ENCODE data around the gene UCN.
"Not testable (repeated sequence)": the region's sequence is repeated elsewhere in the genome, so short reads cannot be mapped to it uniquely, and the experiment has no call there.

UCN gene, protein sequence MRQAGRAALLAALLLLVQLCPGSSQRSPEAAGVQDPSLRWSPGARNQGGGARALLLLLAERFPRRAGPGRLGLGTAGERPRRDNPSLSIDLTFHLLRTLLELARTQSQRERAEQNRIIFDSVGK

GRCh38 chr2:27308359-27308881 lies at the start of gene UCN:
UCN (minus strand) TSS chr2:27308445; CDS start chr2:27307895, 550 bp downstream.
- no peak for DNase-seq

GRCh38 chr2:27356382-27357181 lies 48.3 kb upstream of the UCN start, which contains the start of gene GTF3C2:
GTF3C2 (minus strand) TSS chr2:27356764; CDS start chr2:27343554, 13,210 bp downstream.
- peak; percentile 92 for DNase-seq

DNA sequence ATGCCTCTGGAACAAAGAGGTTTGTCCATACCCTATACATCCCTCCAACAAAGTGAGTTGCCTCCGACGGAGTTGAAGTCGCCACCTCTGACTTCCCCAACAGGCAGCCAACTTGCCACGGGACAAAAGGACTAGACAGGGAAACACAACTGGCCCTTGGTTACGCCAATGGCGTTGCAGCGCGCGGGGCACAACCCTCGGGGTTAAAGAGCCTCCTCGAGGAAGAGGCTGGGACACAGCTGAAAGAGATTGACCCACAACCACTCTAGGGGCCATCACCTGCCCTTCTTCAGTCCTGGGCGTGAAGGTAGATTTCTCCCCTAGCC lies 47.8 kb upstream of the UCN start:
- DNase-seq: no peak

- no peak for DNase-seq
These were observed 46.3 kb upstream of the UCN start for GRCh38 chr2:27354597-27354927.

DNA sequence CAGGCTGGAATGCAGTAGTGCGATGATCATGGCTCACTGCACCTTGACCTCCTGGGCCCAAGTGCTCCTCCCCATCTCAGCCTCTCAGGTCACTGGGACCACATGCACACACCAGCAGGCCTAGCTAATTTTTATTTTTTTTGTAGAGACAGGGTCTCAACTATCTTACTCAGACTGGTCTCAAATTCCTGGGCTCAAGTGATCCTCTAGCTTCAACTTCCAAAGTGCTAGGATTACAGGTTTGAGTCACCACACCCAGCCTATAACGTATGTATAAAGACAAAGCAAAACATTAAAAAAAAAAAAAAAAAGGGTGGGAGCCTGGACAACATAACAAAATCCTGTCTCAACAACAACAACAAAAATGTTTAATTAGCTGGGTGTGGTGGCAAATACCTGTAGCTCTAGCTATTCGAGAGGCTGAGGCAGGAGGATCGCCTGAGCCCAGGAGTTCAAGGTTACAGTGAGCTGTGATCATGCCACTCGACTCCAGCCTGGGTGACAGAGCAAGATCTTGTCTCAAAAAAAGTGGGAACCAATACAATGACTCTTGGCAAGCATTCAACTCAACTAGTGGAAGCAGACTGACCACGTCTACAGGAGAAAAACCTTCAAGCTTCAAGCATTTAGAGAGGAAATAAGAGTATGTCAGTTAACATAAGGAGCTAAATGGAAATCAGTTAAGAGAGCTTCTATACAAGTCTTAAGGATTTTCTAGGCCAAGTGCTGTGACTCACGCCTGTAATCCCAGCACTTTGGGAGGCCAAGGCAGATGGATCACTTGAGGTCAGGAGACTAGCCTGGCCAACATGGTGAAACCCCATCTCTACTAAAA lies 45.7 kb upstream of the UCN start:
- DNase-seq: no peak

GRCh38 chr2:27353386-27353761 lies 45.1 kb upstream of the UCN start:
- not testable (repeated sequence) for DNase-seq

DNA sequence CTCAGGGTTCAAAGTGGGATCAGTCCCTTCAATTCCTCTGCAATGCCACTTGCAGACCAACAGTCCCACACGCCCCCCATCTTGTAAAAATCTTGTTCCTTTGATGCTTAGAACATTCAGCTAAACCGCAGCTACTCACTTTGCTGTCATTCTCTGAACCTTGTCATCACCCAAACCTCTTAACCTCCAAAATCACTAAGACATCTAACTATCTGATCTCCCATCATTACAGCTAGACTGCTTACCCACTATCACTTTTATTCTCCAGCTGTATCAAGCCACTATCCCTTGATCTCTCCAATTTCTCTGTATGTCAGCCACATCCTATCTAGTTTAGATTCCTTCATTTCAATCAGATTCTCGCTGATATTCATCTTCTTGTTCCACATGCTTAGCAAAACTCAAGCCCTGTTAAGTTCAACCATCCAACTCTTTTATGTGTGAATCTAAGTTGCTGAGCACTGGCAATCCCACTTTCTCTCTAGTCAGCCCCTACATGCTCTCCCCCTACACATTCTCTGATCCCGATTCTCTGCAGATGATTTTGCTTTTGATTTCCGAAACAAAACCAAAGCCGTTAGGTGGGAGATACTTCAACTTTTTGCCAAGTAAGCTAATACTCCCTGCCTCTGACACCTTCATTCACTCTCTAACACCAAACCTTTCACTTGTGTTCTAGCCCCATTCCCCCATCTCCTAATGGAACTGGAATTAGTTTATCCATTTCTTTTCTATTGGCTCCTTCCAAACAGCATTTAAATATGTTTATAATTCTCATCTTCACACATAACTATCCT lies 43.8 kb upstream of the UCN start:
- DNase-seq: no peak

DNA sequence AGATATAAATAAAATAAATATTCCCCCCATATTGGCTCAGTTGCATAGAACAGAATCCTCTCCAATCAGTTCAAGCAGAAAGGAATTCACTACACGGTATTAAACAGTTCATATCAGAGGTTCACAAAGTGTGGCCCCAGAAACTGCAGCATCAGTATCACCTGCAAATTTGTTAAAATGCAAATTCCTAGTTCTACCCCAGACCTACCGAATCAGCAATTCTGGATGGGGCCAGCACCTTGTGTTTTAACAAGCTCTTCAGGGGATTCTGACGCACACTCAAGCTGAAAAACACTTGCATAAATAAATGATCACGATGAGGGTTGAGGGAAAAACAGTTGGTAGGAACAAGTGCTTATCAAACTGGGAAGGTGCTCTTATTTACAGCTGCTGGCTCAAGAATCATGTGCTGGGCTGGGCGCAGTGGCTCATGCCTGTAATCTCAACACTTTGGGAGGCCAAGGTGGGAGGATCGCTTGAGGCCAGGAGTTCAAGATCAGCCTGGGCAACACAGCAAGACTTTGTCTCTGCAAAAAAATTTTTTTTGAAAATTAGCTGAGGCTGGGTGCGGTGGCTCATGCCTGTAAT lies 42.0 kb upstream of the UCN start:
- no peak for DNase-seq

GRCh38 chr2:27347641-27348040 lies 39.4 kb upstream of the UCN start:
- DNase-seq: no peak

DNA sequence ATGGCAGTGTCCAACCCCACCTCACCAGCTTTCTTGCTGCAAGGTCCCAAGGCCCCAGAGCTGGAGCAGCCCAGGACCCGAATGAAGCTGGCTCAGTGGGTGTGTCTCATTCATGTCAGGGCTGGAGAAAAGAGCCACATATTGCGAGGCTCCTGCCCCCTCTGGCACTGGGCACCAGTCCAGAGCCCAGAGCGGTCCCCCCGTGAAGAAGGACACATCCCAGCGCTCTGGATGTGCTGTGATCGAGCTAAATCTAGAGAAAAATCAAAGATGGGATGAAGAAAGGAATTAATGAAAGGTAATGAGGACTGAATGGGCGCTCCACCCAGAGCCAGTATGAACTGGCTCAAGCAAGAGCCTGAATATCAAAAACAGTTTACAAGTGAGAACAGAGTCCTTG lies 27.9 kb upstream of the UCN start:
- no peak for DNase-seq

DNA sequence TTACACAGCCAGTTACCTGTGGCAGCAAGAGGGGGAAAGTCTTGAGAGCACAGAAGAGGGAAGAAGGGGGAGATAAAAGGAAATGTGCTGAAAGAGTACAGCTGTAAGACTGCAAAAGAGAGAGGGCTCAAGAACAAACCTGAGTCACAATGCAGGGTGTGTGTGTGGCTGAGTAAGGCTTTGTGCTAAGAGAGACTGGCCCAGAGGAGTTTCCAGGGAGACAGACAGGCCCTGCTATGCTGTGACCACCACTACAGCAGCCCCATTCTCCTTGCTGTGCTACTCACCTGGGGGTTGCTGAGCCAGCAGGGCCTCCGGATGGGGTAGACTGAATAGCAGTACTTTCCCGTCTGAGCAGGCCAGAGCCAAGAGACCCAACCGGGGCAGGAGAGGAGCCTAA lies 27.1 kb upstream of the UCN start:
- no peak for DNase-seq

GRCh38 chr2:27324720-27325119 lies 16.5 kb upstream of the UCN start:
- no peak for DNase-seq

DNA sequence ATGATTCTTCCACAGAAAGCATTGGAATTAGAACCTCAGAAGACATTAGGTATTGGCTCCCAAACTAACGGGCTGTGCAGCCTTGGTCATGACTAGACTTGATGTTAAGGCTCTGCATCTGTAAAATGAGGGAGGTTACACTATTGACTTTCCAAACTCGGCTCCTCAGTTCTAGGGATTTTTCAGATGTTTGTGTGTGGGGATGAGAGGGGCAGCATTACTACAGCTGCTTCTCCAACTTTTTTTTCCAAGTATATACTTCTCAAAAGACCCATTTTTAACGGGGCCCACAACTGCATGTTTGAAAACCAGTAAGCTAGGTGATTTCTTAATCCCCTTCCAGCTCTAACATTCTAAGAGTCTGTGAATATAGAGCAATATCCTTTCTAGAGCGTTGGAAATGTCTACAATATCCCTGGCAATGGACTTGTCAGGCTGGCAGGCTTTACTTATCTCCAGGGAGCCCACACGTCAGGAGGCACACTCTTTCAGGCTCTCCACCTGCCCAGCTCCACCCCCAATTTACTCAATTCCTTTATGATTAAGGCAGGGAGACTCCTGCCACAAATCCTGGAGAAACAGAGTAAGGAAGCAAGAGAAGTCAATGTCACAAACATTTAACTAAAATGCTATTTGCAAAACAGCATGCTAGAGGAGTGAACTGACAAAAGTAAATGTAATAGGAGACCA lies 15.5 kb upstream of the UCN start:
- no peak for DNase-seq

- peak; percentile 80 for DNase-seq
These were observed 14.7 kb upstream of the UCN start, which contains the start of gene MPV17 for GRCh38 chr2:27322766-27323595. MPV17 (minus strand) TSS chr2:27323097; CDS start chr2:27322517, 580 bp downstream.

DNA sequence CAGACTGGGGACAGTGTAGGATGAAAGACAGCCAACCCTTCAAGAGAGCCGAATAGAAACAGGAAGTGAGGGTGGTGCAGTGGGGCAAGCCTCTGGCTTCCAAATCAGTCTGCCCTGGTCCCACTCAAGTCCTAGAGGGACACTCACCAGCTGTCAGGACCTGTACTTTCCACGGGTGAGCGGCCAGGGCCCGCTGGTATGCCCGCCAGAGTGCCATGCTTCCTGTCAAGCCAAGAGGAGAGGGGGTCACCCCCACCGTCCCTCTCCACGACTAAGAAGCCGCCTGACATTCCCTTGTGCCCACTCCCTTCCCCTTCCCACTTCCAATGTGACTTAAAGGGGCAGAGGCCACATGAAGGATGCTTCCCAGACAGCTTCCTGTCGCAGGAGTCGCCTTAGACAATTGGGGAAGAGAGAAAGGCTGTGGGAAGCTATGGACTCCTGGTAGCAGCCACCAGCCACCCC lies 14.1 kb upstream of the UCN start:
- no peak for DNase-seq

GRCh38 chr2:27320958-27321543 lies 12.8 kb upstream of the UCN start:
- DNase-seq: no peak

DNA sequence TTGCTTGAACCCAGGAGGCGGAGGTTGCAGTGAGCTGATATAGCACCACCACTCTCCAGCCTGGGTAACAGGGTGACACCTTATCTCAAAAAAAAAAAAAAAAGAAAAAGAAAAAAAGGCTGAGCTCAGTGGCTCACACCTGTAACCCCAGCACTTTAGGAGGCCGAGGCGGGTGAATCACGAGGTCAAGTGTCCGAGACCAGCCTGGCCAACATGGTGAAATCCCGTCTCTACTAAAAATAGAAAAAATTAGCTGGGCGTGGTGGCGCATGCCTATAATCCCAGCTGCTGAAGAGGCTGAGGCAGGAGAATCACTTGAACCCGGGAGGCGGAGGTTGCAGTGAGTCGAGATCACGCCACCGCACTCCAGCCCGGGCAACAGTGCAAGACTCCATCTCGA lies 11.6 kb upstream of the UCN start:
- DNase-seq: not testable (repeated sequence)

DNA sequence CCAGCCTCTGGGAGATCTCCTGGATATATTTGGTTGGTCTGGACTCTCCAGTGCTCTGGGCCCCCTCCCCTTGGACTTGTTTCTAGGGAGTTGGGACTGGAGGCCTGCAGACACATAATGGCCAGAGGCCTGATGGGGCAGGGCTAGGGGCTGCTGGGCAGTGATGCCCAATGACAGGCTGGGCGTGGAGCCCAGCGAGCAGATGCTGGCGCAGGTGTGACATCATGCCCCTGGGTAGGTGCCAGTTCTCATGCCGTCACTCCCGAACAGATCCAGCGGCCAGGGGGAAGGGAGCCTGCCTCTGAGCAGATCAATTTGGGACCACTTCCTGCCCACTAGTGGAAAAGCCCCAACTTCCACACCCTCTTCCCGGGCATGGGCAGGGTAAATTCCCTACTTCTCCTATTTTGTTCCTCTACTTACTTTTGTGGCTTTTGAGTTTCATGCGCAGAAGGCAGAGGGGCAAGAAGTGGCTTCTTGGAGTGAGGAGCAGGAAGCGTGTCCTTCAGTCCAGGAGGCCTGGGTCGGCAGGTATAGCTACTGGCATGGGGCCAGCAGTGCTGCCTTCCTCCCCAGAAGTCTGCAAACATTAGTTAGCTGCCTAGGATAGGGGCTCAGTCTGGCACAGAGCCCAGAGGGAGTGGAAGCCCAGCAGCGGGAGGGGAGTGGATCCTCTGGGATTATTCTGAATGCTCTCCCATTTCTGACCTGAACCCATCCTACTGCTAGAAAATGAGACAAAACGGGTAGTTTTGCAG lies 8.6 kb upstream of the UCN start:
- no peak for DNase-seq

DNA sequence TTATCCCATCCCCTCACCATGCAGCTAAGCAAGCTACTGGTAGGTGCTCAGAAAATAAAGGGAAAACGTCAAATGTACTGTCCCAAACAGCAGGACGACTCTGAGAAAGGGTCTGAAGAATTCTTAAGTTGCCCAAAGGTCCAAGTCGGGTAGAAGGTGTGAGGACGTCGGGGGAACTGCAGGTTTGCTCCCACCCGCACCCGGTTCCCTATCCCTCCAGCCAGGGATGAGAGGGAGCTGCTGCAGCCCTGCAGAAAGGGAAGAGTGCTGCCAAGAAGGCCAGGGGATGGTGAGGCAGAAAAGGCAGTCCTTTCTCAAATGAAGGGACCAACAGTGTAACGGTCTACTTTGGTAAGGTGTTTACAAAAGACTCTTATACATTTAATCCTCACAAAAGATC lies 6.9 kb upstream of the UCN start:
- no peak for DNase-seq

DNA sequence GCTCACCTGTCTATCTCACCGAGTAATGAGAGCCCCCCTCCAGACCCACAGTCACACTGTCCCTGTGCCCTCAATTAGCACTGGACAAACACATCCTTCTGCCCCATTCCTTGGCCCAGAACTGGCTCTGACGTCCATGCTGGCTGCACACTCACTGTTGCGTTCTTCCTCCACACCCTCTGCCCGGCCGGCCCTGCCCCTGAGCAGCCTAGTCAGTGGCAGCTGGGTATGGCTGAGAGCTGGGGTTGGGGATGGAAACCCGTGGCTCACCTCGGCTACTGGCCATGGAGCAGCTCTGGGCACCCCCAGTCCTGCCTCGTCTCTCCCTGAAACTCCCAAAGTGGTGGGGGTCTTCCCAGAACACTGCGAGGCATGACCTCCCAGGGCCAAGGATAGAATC lies 6.5 kb upstream of the UCN start:
- no peak for DNase-seq
